HG02981 (cell line): ENCODE measurements around the gene CNN3.

Experiments used
- ATAC-seq: cut with Tn5 transposase; IDR thresholded peaks from one replicate; pipeline ENCODE4 v1.9.1; 2021; ENCODE audit warnings: mild to moderate bottlenecking, moderate library complexity; ENCODE audit not compliant: unreplicated experiment

Gene CNN3

DNA sequence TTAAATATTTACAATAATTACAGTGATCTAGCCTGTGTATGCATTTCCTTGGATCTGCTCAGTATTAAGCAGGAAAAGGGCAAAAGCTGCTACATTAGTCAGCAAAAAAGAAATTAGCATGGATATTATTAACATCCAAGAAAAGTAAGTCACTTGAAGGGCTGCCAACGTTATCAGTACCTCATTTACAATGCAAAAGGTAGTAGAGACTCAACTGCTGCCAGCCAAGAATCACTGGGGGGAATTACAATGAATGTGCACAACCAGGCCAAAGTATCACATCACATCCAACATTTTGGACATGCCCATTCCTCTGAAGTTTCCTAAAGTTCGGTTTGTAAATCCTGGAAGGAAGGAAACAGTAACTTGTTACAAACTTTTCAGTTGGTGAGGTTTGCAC, 1.9 kb downstream of the CNN3 start:
- ATAC-seq, result no peak

- ATAC-seq, result no peak
These were observed 4.1 kb downstream of the CNN3 start for GRCh38 chr1:94922761-94923331.

DNA sequence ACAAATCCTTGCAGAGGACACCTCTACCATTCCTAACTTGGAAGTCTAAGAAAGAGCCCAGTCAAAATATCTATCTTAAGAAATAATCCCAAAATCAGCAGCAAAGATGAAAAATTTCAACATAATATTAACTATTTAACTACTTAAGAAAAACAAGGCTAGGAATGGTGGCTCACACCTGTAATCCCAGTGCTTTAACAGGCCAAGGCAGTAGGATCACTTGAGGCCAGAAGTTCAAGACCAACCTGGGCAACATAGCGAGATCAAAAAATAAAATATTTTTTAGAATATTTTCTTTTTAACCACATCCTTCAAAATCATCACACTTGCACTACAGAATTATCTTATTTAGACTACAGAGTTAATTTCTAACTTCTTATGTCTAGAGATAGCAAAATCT, 4.9 kb downstream of the CNN3 start:
- ATAC-seq, result no peak

DNA sequence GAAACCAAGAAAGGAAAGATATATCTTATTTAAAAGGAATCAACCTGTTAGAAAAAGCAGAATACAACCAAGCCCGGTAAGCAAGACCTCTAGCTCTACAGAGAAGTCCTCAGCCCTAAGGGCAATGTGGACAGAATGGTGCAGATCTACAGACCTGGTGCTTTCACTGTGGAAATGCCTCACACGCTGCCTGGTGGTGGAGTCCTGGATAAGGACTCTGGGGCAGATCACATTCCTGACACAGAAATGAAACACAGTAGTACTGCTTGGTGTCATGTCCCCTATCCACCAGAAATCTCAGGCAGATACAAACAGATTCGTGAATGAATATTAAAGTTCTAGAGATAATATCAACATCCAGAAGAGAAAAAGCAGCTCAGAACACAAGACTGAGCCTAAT, 6.8 kb downstream of the CNN3 start:
- ATAC-seq, result no peak

GRCh38 chr1:94919241-94920030, 7.5 kb downstream of the CNN3 start:
- ATAC-seq, result no peak

- no peak for ATAC-seq
These were observed 9.7 kb downstream of the CNN3 start for GRCh38 chr1:94917251-94917650.

DNA sequence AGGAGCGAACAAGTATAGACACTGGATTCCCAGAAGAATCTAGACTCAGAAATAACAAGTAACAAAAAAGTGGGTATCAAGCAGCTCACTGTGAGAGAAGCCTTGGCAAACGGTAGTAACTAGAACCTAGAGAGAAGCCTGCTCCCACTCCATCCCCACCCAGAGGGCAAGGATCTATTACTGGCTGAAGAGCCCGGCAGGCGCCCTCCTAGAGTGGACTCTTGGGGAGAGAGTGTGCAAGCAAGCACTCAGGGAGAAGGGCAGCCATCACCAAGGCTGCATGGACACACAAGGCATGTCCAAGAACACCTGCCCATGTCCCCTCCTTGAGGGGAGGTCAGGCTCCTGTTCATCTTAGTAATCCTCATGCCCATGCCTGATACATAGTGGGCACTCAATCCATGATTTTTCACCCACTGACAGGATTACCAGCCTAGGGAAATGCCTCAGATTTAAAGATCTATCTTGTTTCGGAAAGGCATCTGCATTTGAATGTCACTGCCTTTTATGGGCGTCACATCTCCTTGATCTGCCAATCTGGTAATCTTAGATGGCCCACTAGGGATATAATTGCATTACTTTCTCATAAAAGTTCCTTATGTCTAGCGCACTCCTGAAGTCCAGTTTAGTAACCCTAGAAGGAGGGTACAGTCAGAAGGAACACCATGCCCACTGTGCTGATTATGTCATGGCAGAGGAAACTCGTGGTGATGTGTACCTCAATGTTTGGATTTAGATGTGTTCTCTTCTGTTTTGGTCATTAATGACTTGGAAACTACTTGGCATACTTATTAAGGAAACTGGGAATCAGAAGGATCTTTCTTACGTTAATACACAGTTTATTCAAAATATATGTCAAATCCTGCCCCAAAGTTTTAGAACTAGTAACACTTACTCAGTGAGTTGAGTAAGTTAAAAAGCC, 14.4 kb downstream of the CNN3 start:
- ATAC-seq, result no peak

- no peak for ATAC-seq
These were observed 17.4 kb downstream of the CNN3 start for GRCh38 chr1:94909486-94909885.

- no peak for ATAC-seq
These were observed 17.9 kb downstream of the CNN3 start for GRCh38 chr1:94908965-94909364.

- ATAC-seq, result no peak
These were observed 18.7 kb downstream of the CNN3 start for GRCh38 chr1:94908190-94908589.

- no peak for ATAC-seq
These were observed 19.8 kb downstream of the CNN3 start for GRCh38 chr1:94907136-94907535.

- ATAC-seq, result no peak
These were observed 20.5 kb downstream of the CNN3 start for GRCh38 chr1:94906382-94906781.

GRCh38 chr1:94905207-94905606, 21.7 kb downstream of the CNN3 start:
- ATAC-seq, result no peak

- ATAC-seq, result no peak
These were observed 23.5 kb downstream of the CNN3 start for GRCh38 chr1:94903280-94904009.

GRCh38 chr1:94901841-94902240, 25.1 kb downstream of the CNN3 start:
- ATAC-seq, result no peak

- ATAC-seq, result no peak
These were observed 27.2 kb downstream of the CNN3 start for GRCh38 chr1:94899756-94900155.

DNA sequence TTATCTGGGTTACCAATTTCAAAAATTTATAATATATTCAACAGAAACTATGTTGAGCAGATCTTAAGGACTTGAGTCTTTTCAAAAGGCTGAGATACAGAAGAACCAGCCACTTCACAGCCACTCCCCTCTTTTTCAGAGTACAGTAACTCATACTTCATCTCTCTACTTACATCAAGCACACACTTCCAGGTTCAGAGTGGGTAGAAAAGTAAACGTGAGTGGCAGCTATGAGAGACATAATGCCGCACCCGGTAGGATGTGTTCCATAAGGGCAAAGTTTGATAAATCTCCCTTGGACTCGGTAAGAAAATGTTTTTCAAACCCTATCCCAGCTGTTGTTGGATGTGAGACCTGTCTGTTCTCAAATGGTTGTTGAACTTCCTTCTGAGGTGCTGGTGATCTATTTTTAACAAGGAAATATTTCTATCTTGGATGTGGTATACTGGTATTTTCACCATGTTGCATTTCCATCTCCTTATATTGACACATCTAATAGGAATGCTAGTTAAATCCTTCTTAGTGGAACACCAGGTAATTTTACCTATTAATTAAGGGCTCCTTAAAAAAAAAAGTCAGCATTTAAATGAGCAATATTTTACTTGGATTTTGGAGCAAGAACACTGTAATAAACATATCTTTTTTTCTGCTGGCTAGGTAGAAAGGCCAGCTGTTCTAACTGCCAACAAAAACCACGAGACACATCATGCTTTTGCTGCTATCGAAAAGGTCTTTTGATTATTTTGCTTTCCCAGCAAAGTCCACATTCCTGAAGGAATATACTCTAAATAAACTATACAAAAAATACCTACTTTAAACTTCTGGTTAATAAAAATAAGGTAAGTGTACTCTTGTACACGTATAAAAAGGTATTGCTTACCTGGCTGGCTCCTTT, 28.2 kb downstream of the CNN3 start:
- no peak for ATAC-seq

GRCh38 chr1:94895518-94895917, 31.4 kb downstream of the CNN3 start:
- ATAC-seq, result no peak

DNA sequence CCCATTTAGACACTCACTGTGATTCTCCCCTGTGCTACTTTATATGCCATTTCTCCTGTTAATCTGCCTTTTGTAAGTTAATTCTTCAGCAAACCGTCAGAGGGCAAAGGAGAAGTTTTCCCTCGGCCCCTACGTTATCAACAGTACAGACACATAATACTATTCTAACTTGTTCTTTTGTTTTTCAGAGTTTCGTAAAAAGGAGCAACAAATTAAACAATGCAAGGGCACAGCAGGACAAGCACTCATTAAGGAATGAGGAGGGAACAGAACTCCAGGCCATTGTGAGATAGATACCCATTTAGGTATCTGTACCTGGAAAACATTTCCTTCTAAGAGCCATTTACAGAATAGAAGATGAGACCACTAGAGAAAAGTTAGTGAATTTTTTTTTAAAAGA, 32.3 kb downstream of the CNN3 start:
- no peak for ATAC-seq
